Measurements from ENCODE around the gene PDE3B.
"Not testable (repeated sequence)": the region's sequence is repeated elsewhere in the genome, so short reads cannot be mapped to it uniquely, and the experiment has no call there.

PDE3B gene

GRCh38 chr11:14821031-14821430, 177.4 kb downstream of the PDE3B start:
- DNase-seq: no peak

- no peak for DNase-seq
These were observed 183.0 kb downstream of the PDE3B start for GRCh38 chr11:14826600-14826999.

GRCh38 chr11:14835496-14836492, 192.2 kb downstream of the PDE3B start:
- no peak for DNase-seq

GRCh38 chr11:14842002-14842401, 198.4 kb downstream of the PDE3B start:
- no peak for DNase-seq

GRCh38 chr11:14852571-14853177, 209.1 kb downstream of the PDE3B start:
- DNase-seq: no peak

GRCh38 chr11:14854057-14854456, 210.5 kb downstream of the PDE3B start:
- no peak for DNase-seq

GRCh38 chr11:14855890-14856289, 212.3 kb downstream of the PDE3B start:
- no peak for DNase-seq

GRCh38 chr11:14857621-14858020, 214.0 kb downstream of the PDE3B start:
- DNase-seq: no peak

GRCh38 chr11:14858404-14858803, 214.8 kb downstream of the PDE3B start:
- DNase-seq: no peak

GRCh38 chr11:14860511-14860910, 216.9 kb downstream of the PDE3B start:
- DNase-seq: no peak

- DNase-seq: no peak
These were observed 218.1 kb downstream of the PDE3B start for GRCh38 chr11:14861680-14862079.

- DNase-seq: not testable (repeated sequence)
These were observed 220.2 kb downstream of the PDE3B start for GRCh38 chr11:14863775-14864174.

- DNase-seq: no peak
These were observed 228.4 kb downstream of the PDE3B start for GRCh38 chr11:14872032-14872431.

GRCh38 chr11:14873632-14874031, 230.0 kb downstream of the PDE3B start:
- DNase-seq: no peak

GRCh38 chr11:14875163-14875562, 231.6 kb downstream of the PDE3B start:
- DNase-seq: no peak

GRCh38 chr11:14881576-14882193, 238.1 kb downstream of the PDE3B start:
- DNase-seq: no peak

- no peak for DNase-seq
These were observed 238.6 kb downstream of the PDE3B start for GRCh38 chr11:14882196-14882595.

GRCh38 chr11:14883683-14884082, 240.1 kb downstream of the PDE3B start:
- DNase-seq: not testable (repeated sequence)

GRCh38 chr11:14884667-14885273, 241.2 kb downstream of the PDE3B start:
- DNase-seq: no peak

GRCh38 chr11:14886513-14886912, 242.9 kb downstream of the PDE3B start:
- no peak for DNase-seq

GRCh38 chr11:14891143-14892035, 247.8 kb downstream of the PDE3B start:
- DNase-seq: peak; percentile 84

- peak; percentile 88 for DNase-seq
These were observed 248.5 kb downstream of the PDE3B start, which contains the start of gene CYP2R1 for GRCh38 chr11:14892036-14892556. CYP2R1 (minus strand) TSS chr11:14892231; CDS start chr11:14892205, 26 bp downstream.
